Measurements from ENCODE around the gene DNAH7.

Gene DNAH7

GRCh38 chr2:195857132-195857531, 211.5 kb downstream of the DNAH7 start:
- DNase-seq, result no peak

- DNase-seq, result no peak
Observed at GRCh38 chr2:195850764-195851163, 217.9 kb downstream of the DNAH7 start.

DNA sequence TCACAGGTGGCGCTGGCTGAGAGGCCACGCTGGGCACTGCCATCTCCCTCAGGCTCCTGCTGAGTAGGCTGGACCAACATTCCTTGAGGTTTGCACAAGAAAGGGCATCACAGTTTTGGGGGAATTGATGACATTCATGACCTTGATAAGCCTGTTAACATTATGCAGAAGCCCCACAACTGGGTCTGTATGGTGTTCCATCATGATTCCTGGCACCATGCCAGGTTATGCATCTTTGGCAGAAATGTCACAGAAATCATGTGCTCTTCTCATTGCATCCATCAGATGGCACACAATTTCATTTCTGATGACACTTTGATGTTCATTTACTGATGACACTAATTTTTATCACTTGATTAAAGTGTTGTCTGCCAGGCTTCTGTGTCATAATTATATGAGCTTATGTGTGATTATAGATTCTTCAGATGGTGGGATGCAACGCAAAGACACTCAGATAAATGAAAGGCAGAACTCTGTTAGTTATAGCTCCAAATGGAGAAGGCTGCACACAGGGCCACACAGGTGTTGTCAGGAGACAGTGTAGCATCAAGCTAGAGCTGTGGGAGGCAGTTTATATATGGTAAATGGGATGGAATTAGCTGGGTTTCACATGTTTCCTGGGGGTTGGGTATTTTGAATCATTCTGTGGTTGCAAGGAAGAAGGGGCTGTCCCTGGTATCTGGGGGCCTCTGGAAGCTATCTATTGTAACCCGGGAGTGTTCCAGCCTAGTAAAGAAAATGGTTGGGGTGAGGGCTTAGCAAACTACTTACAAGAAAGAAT, 220.3 kb downstream of the DNAH7 start:
- DNase-seq, result no peak

- DNase-seq, result no peak
Observed at GRCh38 chr2:195842932-195843331, 225.7 kb downstream of the DNAH7 start.

DNA sequence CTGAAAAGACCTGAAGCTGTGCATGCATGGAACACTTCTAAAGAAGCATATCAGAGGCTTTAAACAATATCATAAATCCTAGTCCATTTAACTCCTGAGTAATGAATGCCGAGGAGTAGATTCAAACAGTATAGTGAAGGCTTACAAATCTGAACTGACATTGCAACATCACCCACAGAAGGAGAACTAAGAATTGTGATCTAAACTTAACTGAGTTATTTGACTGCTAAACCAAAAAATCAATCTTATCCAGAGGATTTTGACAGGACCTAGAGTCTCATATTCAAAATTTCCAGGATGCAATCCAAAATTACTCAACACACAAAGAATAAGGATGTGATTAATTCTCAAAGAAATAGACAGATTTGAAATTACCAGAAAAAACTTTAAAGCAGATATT, 230.6 kb downstream of the DNAH7 start:
- DNase-seq, result no peak

GRCh38 chr2:195836002-195836401, 232.6 kb downstream of the DNAH7 start:
- no peak for DNase-seq

DNA sequence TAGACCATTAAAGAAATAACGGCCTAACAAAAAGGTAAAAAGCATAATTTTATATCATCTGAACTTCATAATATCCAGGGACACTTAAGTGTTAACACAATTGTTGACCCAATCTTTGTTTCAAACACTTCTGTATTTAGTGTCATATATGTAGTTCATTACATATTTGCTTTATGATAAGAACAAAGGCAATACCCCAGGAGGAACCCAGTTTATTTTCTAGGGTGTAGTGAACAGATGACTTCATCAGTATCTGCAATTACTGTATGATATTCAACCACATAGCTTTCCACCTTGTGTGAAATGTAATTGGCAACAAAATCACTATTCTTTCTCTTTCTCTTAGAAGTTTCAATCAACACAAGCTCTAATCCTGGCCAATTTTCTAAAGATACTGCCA, 233.8 kb downstream of the DNAH7 start:
- DNase-seq, result no peak

- DNase-seq, result no peak
Observed at GRCh38 chr2:195830968-195831950, 237.4 kb downstream of the DNAH7 start.

DNA sequence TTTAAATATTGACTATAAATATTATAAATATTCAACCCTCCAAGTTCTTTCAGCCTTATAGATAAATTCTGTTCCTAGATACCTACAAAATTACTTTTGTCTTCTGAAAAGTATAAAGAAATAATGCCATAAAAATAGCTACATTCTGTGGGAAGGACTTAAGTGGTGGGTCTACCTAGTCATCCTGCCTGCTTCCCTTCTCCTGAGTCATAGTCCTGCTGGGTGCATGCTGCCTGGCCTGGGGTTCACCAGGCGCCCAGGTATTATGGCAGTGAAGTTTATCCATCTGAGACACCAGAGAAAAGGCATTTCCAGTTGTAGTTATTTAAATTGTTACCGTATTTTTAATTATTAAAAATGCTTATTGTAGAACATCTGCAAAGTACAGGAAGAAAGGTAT, 244.2 kb downstream of the DNAH7 start:
- DNase-seq, result no peak

GRCh38 chr2:195823206-195823605, 245.4 kb downstream of the DNAH7 start:
- DNase-seq, result no peak

DNA sequence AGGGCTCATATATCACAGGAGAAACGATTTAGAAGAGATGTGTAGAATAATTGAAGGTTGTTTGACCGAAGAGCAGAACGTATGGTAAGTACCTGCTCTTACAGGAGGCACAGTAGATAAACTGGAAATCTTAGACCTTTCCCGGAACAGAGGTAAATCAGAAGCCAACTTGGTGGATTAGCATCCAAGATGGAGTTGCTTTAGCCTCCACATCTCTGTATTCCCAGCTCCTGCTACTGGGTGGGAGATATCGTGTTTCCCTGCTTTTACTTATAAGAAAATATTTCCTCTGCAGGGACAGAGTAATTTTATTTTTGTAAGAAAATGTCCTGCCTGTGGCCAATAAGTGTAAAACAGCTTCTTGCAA, 247.1 kb downstream of the DNAH7 start:
- no peak for DNase-seq

- no peak for DNase-seq
Observed at GRCh38 chr2:195820867-195821565, 247.6 kb downstream of the DNAH7 start.

DNA sequence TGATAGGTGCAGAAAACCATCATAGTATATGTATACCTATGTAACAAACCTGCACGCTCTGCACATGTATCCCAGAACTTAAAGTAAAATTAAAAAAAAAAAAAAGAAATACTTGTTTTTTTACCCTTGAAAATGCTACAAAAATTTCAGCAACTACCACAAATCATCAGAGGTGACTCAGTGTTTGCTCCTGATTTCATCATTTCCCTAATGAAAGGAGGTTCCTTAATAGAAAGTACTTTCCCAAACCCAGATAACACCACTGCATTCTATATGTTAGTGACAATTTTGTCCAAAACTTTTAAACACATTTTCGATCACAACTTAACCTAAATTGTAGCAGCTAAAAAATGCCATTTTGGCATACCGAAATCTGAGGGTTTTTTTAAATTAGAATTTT, 248.3 kb downstream of the DNAH7 start:
- no peak for DNase-seq

- DNase-seq, result no peak
Observed at GRCh38 chr2:195819276-195819675, 249.4 kb downstream of the DNAH7 start.

DNA sequence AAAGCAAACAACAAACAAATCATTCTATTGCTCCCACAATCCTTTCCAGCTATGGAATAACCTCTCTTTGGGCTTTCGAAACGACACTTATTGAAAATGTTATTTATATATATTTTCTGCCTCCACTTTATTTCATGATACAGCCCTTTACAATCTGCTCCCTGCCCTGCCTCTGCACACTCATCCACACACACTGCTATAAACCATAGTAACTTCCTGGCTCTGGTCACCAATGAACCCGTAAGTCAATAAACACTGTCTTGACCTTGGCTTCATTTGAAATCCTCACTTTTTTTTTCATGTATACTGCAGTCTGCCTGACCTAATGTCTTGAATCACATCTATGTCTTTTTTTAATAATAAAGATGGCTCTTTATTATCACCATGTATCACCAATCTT, 250.1 kb downstream of the DNAH7 start:
- no peak for DNase-seq

DNA sequence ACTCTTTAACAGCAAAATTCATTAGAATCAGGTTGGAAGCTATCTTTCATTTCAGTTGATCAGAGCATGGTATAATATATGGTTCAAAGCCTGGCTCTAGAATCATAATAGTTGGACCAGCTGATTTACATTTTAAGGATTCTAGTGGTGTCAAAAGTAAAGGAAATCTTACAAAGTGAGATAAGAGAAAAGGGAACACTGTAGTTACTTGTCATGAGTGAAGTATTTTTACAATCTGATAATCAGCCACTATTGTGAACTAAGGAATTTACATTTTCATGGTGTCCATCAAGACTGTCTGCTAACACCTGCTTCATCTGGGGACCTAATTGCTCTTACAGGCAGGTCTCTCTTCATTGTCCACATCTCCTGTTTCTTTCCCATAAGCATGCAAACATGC, 250.5 kb downstream of the DNAH7 start:
- DNase-seq, result no peak

DNA sequence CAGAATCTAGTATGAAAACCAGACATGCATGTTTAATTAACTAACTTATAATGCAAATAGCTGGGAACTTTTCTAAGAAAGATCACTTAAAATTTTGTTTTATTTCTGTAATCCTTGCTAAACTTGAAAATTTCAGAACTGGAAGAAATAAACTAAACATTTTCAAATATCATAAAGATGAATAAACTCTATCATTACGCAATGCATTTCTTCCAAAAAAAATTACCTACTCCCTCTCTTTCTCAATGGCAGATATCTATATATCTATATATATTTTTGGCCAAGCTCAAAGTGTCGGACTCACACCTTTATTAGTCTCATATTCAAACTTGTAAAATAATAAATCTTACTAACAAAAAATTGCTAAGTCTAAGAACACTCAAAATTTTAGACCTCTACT, 253.6 kb downstream of the DNAH7 start:
- DNase-seq, result no peak

DNA sequence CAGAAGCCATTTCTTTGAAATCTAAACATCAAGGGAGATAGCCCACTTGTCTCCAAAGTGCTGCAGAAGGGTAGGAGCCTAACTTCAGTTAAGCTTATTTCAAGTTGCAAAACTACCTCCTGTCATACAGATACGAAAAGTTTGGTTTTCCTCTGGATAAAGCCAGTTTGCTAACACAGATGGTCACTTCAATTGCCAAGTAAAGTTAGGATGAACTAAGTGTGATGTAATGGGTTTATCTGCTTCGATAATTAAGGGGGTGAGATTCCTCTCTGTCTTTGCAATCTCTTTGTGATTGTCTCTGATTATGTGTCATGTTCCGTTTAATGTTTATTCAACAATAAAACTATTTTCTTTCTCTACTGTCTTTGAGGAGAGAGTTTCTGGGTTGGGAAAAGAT, 255.2 kb downstream of the DNAH7 start:
- no peak for DNase-seq

DNA sequence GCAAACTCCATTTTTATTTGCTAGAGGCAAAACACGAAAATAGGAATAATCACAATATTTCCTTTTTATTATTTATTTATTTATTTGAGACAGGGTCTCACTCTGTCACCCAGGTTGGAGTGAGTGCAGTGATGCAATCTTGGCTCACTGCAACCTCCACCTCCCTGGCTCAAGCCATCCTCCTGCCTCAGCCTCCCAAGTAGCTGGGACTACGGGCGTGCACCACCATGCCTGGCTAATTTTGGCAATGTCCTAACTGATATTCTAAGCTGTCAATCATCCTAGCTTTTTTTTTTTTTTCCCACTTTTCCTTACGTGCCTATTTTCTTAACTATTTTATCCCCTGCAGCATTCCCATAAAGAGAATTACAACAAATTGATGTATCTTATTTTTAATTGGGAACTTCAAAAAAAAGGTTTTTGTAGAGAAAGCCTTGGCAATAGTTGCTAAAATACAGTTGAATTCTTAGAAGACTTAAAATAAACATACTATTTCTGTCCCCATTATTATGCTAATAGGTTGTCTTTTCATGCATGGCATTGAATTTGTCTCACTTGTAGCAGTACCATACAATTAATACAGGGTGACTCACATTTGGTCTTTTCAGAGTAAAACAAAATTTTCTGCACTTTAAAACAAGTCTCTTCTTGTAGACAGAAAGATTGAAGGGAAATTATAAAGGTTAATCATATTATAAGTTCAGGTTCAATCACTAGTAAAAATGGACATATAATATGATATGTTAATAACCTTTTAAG, 258.1 kb downstream of the DNAH7 start:
- no peak for DNase-seq

DNA sequence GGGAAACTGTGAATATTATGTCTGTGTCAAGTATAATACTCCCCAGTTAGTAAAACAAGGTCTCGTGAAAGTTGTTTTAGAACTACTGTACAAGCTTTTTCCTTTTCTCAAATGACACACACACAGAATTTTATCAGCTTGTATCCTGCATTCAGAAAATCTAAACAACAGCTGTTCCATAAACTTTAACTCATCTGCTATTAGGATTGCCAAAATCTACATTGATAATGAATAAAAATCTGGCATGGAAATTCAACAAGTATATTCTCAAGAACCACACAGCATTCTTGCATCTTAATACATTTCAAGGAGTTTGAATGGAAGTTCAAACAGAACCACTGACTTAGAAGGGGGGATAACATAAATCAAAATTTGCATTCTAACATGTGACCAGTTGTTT, 260.4 kb downstream of the DNAH7 start:
- DNase-seq, result no peak

- DNase-seq, result no peak
Observed at GRCh38 chr2:195805283-195805976, 263.2 kb downstream of the DNAH7 start.

DNA sequence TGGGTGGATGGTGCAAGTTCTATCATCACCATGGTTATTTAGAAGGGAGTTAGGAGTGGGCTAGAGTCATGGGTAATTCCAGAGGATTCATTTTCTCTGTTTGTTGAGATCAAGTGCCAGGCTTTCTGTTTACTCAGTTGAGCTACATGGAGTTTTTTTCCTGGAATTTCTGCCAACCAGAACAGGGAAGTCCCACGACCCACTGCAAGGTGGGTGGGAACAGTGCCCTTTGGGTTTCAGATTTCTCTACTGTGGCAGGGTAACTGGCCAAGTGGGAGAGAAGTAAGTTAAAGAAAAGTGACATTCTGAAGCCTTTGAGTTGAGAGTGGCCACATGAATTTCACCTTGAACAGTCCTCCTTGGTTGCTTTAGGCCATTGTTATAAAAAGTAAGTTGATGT, 272.8 kb downstream of the DNAH7 start:
- no peak for DNase-seq
